Activated CD8-positive, alpha-beta memory T cell treated with anti-CD3 and anti-CD28 coated beads, Interleukin-2, amount 50 U/mL, for 1 hour (primary cell): Measurements from ENCODE around the gene STARD10.

Experiments used
- DNase-seq: peaks from one replicate; pipeline ENCODE4 v3.0.0-alpha.2; 2020; ENCODE audit errors: extremely low read depth

STARD10 gene

GRCh38 chr11:72705442-72706365, 88.1 kb downstream of the STARD10 start:
- no peak for DNase-seq

GRCh38 chr11:72704783-72705265, 89.0 kb downstream of the STARD10 start:
- DNase-seq: no peak
